Suprapubic skin (tissue), 4 donors: Measurements from ENCODE around the gene ARHGAP30. TPM values are rescaled to one million over a fixed set of nuclear protein-coding genes. Genes with fewer than 3 reads are reported as not detected.
"Not testable (repeated sequence)": the region's sequence is repeated elsewhere in the genome, so short reads cannot be mapped to it uniquely, and the experiment has no call there.

Experiments
- DNase-seq, 2 donors: peaks; one replicate each; pipeline ENCODE4 v3.0.0-alpha.2; 2019; ENCODE audit warnings: low spot score in 2 of 2
- H3K27ac ChIP-seq: fragments of 200-600 bp; sonication (generic); one replicate; pipeline ENCODE4 v1.5.1; 2019
- H3K27me3 ChIP-seq: fragments of 200-600 bp; sonication (generic); one replicate; pipeline ENCODE4 v1.5.1; 2019
- H3K36me3 ChIP-seq: fragments of 200-600 bp; sonication (generic); one replicate; pipeline ENCODE4 v1.5.1; 2019
- H3K4me1 ChIP-seq: fragments of 200-600 bp; sonication (generic); one replicate; pipeline ENCODE4 v1.5.1; 2019
- H3K4me3 ChIP-seq: fragments of 200-600 bp; sonication (generic); one replicate; pipeline ENCODE4 v1.5.1; 2019; ENCODE audit warnings: mild to moderate bottlenecking
- H3K9me3 ChIP-seq: fragments of 200-600 bp; sonication (generic); one replicate; pipeline ENCODE4 v1.5.1; 2019
- EP300 ChIP-seq: sonication (generic); formaldehyde crosslinking; IDR thresholded peaks from one replicate; pipeline ENCODE4 v1.6.1; 2017; ENCODE audit warnings: antibody characterized with exemption
- POLR2A ChIP-seq, 2 donors: fragments of 450-650 bp; IDR thresholded peaks; one replicate each; pipeline ENCODE4 v1.6.1; 2017; ENCODE audit warnings: antibody characterized with exemption in 2 of 2, mild to moderate bottlenecking in 2 of 2, moderate library complexity in 2 of 2
- POLR2AphosphoS5 ChIP-seq, 3 donors: sonication (generic); formaldehyde crosslinking; IDR thresholded peaks; one replicate each; pipeline ENCODE4 v1.6.1; 2017; ENCODE audit warnings: antibody characterized with exemption in 3 of 3
- WGBS: methylation state at CpG from one replicate; pipeline ENCODE4 v1.1.5; 2018; 5-methylcytosine and 5-hydroxymethylcytosine counted together
- total RNA-seq, 4 donors: library from RNA; depleted of rRNA; stranded (reverse); fragments of >200 nt; gene quantifications; one replicate each; pipeline ENCODE4 v1.1.0, GENCODE V29; 2016
- TF ChIP-seq, protein P1 (sequence below), 2 donors: fragments of 200-600 bp in 1 of 2; fragments of 450-650 bp in 1 of 2; sonication (generic) in 1 of 2; IDR thresholded peaks; one replicate each; pipeline ENCODE4 v1.5.1; 2016 to 2019; ENCODE audit warnings: antibody characterized with exemption in 2 of 2, mild to moderate bottlenecking in 1 of 2, moderate library complexity in 1 of 2

The ARHGAP30 gene, protein sequence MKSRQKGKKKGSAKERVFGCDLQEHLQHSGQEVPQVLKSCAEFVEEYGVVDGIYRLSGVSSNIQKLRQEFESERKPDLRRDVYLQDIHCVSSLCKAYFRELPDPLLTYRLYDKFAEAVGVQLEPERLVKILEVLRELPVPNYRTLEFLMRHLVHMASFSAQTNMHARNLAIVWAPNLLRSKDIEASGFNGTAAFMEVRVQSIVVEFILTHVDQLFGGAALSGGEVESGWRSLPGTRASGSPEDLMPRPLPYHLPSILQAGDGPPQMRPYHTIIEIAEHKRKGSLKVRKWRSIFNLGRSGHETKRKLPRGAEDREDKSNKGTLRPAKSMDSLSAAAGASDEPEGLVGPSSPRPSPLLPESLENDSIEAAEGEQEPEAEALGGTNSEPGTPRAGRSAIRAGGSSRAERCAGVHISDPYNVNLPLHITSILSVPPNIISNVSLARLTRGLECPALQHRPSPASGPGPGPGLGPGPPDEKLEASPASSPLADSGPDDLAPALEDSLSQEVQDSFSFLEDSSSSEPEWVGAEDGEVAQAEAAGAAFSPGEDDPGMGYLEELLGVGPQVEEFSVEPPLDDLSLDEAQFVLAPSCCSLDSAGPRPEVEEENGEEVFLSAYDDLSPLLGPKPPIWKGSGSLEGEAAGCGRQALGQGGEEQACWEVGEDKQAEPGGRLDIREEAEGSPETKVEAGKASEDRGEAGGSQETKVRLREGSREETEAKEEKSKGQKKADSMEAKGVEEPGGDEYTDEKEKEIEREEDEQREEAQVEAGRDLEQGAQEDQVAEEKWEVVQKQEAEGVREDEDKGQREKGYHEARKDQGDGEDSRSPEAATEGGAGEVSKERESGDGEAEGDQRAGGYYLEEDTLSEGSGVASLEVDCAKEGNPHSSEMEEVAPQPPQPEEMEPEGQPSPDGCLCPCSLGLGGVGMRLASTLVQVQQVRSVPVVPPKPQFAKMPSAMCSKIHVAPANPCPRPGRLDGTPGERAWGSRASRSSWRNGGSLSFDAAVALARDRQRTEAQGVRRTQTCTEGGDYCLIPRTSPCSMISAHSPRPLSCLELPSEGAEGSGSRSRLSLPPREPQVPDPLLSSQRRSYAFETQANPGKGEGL
- total RNA-seq: 10 to 100 TPM; 12.3 to 46.2 (median 14.5) TPM

DNA sequence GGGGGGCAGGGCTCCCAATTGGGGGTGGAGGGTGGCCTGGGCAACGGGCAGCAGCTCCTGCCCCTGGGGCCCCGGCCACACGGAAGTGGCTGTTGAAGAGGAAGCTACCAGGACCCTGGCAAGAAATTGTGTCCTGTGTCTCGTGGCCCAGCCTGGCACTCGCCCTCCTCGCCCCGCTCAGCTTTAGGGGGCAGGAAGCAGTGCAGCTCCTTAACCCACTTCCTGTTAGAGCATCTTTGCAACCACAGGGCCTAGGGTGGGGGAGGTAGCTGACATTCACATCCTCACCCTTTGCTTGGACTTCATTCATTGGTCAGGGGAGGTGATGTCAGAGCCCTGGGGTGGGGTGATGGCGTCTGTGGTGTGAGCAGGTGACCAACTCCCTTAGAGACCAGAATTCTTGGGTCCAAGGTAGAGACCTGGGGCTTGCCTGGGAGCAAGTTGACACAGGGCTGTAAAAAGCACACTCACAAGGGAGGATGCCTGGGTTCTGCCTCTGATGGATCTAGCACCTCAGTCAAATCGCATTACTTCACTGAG, at the start of gene ARHGAP30:
TSS of gene ARHGAP30 (minus strand) at position 161 of the 540 bp plus-strand sequence. CDS start 267 bp downstream, outside the sequence.
- Histone ChIP-seq H3K9me3 (no peaks in the 10 kb centered on the region), H3K27ac (peak within 1 kb of the TSS; percentile 63), H3K4me3 (peak within 1 kb of the TSS; percentile 44), H3K36me3 (peaks cover 3% of the 10 kb centered on the region), H3K4me1 (peaks cover 41% of the 10 kb centered on the region), H3K27me3 (no peaks in the 10 kb centered on the region)
- TF ChIP-seq POLR2AphosphoS5 (IDR thresholded peaks at IDR 0.05) (no peak), POLR2A (IDR thresholded peaks at IDR 0.05) (no peak), EP300 (no peak)
- TF ChIP-seq, protein P1, sequence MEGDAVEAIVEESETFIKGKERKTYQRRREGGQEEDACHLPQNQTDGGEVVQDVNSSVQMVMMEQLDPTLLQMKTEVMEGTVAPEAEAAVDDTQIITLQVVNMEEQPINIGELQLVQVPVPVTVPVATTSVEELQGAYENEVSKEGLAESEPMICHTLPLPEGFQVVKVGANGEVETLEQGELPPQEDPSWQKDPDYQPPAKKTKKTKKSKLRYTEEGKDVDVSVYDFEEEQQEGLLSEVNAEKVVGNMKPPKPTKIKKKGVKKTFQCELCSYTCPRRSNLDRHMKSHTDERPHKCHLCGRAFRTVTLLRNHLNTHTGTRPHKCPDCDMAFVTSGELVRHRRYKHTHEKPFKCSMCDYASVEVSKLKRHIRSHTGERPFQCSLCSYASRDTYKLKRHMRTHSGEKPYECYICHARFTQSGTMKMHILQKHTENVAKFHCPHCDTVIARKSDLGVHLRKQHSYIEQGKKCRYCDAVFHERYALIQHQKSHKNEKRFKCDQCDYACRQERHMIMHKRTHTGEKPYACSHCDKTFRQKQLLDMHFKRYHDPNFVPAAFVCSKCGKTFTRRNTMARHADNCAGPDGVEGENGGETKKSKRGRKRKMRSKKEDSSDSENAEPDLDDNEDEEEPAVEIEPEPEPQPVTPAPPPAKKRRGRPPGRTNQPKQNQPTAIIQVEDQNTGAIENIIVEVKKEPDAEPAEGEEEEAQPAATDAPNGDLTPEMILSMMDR (IDR thresholded peaks at IDR 0.05): no peak
- 100% methylated on average over 1 of the region's 9 CpGs for whole genome bisulfite sequencing
- no peak for DNase-seq

GRCh38 chr1:161117759-161118581, 48.3 kb upstream of the ARHGAP30 start, which contains the start of the genes NIT1 and PFDN2:
Gene NIT1, plus strand, starts transcription at chr1:161118105. Its CDS starts 72 bp downstream, at chr1:161118177.
Gene PFDN2, minus strand, starts transcription at chr1:161118037. Its CDS starts 11 bp downstream, at chr1:161118026.
- Histone ChIP-seq H3K36me3 (peaks cover 35% of the 10 kb centered on the region), H3K27ac (peak within 1 kb of the TSS; percentile 97), H3K4me1 (peaks cover 63% of the 10 kb centered on the region), H3K4me3 (peak within 1 kb of the TSS; percentile 99), H3K27me3 (no peaks in the 10 kb centered on the region), H3K9me3 (no peaks in the 10 kb centered on the region)
- peak; percentile 84 to 90 for TF ChIP-seq POLR2A (IDR thresholded peaks at IDR 0.05)
- TF ChIP-seq, protein P1 (IDR thresholded peaks at IDR 0.05): no peak
- TF ChIP-seq POLR2AphosphoS5 (IDR thresholded peaks at IDR 0.05): peak; percentile 92 to 96 (median 95)
- DNase-seq: peak; percentile 92 to 94
- under 1% methylated on average over 31 of the region's 58 CpGs for whole genome bisulfite sequencing

- H3K27me3 ChIP-seq, H3K9me3 ChIP-seq, H3K4me3 ChIP-seq, H3K27ac ChIP-seq, DNase-seq: not testable (repeated sequence)
- Histone ChIP-seq H3K4me1 (peaks cover 56% of the 10 kb centered on the region), H3K36me3 (peaks cover 15% of the 10 kb centered on the region)
- WGBS: 89% methylated on average over 6 of the region's 6 CpGs
Observed at GRCh38 chr1:161115961-161116360, 46.3 kb upstream of the ARHGAP30 start.

GRCh38 chr1:161115132-161115711, 45.5 kb upstream of the ARHGAP30 start:
- Histone ChIP-seq H3K27ac (no peak overlapping the region), H3K9me3 (no peaks in the 10 kb centered on the region), H3K36me3 (peaks cover 8% of the 10 kb centered on the region), H3K4me1 (peaks cover 49% of the 10 kb centered on the region), H3K27me3 (no peaks in the 10 kb centered on the region), H3K4me3 (no peak overlapping the region)
- WGBS: 76% methylated on average over 12 of the region's 12 CpGs
- TF ChIP-seq POLR2AphosphoS5 (IDR thresholded peaks at IDR 0.05): no peak
- TF ChIP-seq, protein P1 (IDR thresholded peaks at IDR 0.05): no peak
- no peak for TF ChIP-seq EP300
- TF ChIP-seq POLR2A (IDR thresholded peaks at IDR 0.05): no peak
- DNase-seq: no peak
